PFSK-1 (cell line): ENCODE measurements around the gene STUM.

Experiments used
- FOXP2 ChIP-seq: optimal IDR thresholded peaks from 2 replicates; pipeline ENCODE3; 2011; ENCODE audit warnings: borderline replicate concordance, control low read depth, inconsistent platforms; ENCODE audit not compliant: insufficient read depth; ENCODE audit errors: extremely low read length, extremely low read depth
- POLR2AphosphoS5 ChIP-seq: IDR thresholded peaks from 2 replicates; pipeline ENCODE4 v1.6.1; 2012; ENCODE audit warnings: low read depth, mild to moderate bottlenecking, control low read depth, low read length, moderate library complexity
- REST ChIP-seq, 2 experiments: IDR thresholded peaks; 2 replicates each; pipeline versions ENCODE4 v1.6.1 to v1.8.0; 2011 to 2012; ENCODE audit warnings: low read depth in 2 of 2, low read length in 2 of 2, control low read depth in 1 of 2, inconsistent platforms in 1 of 2, mild to moderate bottlenecking in 1 of 2, moderate library complexity in 1 of 2; ENCODE audit not compliant: insufficient read depth in 1 of 2
- SIN3A ChIP-seq: IDR thresholded peaks from 2 replicates; pipeline ENCODE4 v1.6.1; 2012; ENCODE audit warnings: mild to moderate bottlenecking, low read length, moderate library complexity, borderline replicate concordance; ENCODE audit not compliant: insufficient read depth
- TAF1 ChIP-seq: IDR thresholded peaks from 2 replicates; pipeline ENCODE4 v1.6.1; 2012; ENCODE audit warnings: low read length, control low read depth, borderline replicate concordance; ENCODE audit not compliant: insufficient read depth

The STUM gene

GRCh38 chr1:226565476-226565875, 16.9 kb downstream of the STUM start:
- TF ChIP-seq FOXP2 (no peak), TAF1 (no peak), POLR2AphosphoS5 (no peak), SIN3A (no peak), REST (IDR thresholded peaks at IDR 0.05; ENCODE audit: insufficient read depth in 1 of 2, low read depth in 2 of 2, low read length in 2 of 2) (no peak)

GRCh38 chr1:226566234-226566633, 17.7 kb downstream of the STUM start:
- TF ChIP-seq REST (IDR thresholded peaks at IDR 0.05; ENCODE audit: insufficient read depth in 1 of 2, low read depth in 2 of 2, low read length in 2 of 2), result no peak
- no peak for TF ChIP-seq SIN3A

GRCh38 chr1:226566760-226567159, 18.2 kb downstream of the STUM start:
- no peak for TF ChIP-seq SIN3A
- no peak for TF ChIP-seq REST (IDR thresholded peaks at IDR 0.05; ENCODE audit: insufficient read depth in 1 of 2, low read depth in 2 of 2, low read length in 2 of 2)
- TF ChIP-seq POLR2AphosphoS5, result no peak
- TF ChIP-seq TAF1, result no peak
- no peak for TF ChIP-seq FOXP2

- TF ChIP-seq TAF1, result no peak
- no peak for TF ChIP-seq SIN3A
- TF ChIP-seq POLR2AphosphoS5, result no peak
- TF ChIP-seq FOXP2, result no peak
- TF ChIP-seq REST (IDR thresholded peaks at IDR 0.05; ENCODE audit: insufficient read depth in 1 of 2, low read depth in 2 of 2, low read length in 2 of 2), result no peak
Measured at GRCh38 chr1:226568077-226568831, 19.7 kb downstream of the STUM start.
